HL-60 (cell line): ENCODE measurements around the gene ABCG4.

ENCODE experiments used
- DNase-seq, 2 experiments: peaks; one replicate each; pipeline ENCODE4 v3.0.0-alpha.2; 2010 to 2020; ENCODE audit warnings: low read depth in 1 of 2, low spot score in 1 of 2
- H3K27ac ChIP-seq: fragments of 250-450 bp; sonication (Bioruptor Pico); replicated peaks from 2 replicates; pipeline ENCODE4 v1.5.1; 2020; ENCODE audit warnings: mild to moderate bottlenecking, moderate library complexity
- H3K27me3 ChIP-seq: fragments of 250-450 bp; sonication (Bioruptor Pico); 2 replicates; pipeline ENCODE4 v1.5.1; 2021; ENCODE audit warnings: mild to moderate bottlenecking, moderate library complexity; ENCODE audit not compliant: insufficient read depth, poor library complexity, severe bottlenecking
- H3K4me3 ChIP-seq: replicated peaks from 2 replicates; pipeline ENCODE4 v1.5.1; 2011; ENCODE audit warnings: mild to moderate bottlenecking, control low read depth, low read length; ENCODE audit not compliant: insufficient read depth
- CTCF ChIP-seq: IDR thresholded peaks from one replicate; pipeline ENCODE4 v1.5.1; 2011; ENCODE audit warnings: low read length, control low read depth, inconsistent platforms; ENCODE audit not compliant: insufficient read depth
- GABPA ChIP-seq: IDR thresholded peaks from 2 replicates; pipeline ENCODE4 v1.6.1; 2012; ENCODE audit warnings: low read depth
- POLR2AphosphoS5 ChIP-seq: IDR thresholded peaks from 2 replicates; pipeline ENCODE4 v1.6.1; 2012; ENCODE audit warnings: low read depth
- REST ChIP-seq: IDR thresholded peaks from 2 replicates; pipeline ENCODE4 v1.6.1; 2012; ENCODE audit warnings: low read depth; ENCODE audit not compliant: insufficient replicate concordance
- SPI1 ChIP-seq: IDR thresholded peaks from 2 replicates; pipeline ENCODE4 v1.6.1; 2012; ENCODE audit warnings: low read depth, mild to moderate bottlenecking, borderline replicate concordance

ABCG4 gene

GRCh38 chr11:119116235-119116594 is 32.6 kb upstream of the ABCG4 start:
- H3K27ac ChIP-seq, result peak overlapping the region; percentile 73
- H3K27me3 ChIP-seq, result no peaks in the 10 kb centered on the region
- TF ChIP-seq POLR2AphosphoS5 (no peak), REST (no peak), CTCF (no peak), SPI1 (no peak), GABPA (no peak)
- no peak overlapping the region for H3K4me3 ChIP-seq
- no peak for DNase-seq

- Histone ChIP-seq H3K4me3 (no peak overlapping the region), H3K27ac (no peak overlapping the region; the same call in 1 of the 2 replicates), H3K27me3 (no peaks in the 10 kb centered on the region)
- TF ChIP-seq GABPA, result no peak
- TF ChIP-seq CTCF, result no peak
- TF ChIP-seq REST, result no peak
- TF ChIP-seq SPI1, result no peak
- TF ChIP-seq POLR2AphosphoS5, result no peak
- DNase-seq, result no peak
These were observed 32.3 kb upstream of the ABCG4 start for GRCh38 chr11:119116601-119117000.

- no peaks in the 10 kb centered on the region for H3K27me3 ChIP-seq
- no peak overlapping the region for H3K4me3 ChIP-seq
- no peak overlapping the region; the same call in 1 of the 2 replicates for H3K27ac ChIP-seq
- no peak for TF ChIP-seq GABPA
- no peak for TF ChIP-seq POLR2AphosphoS5
- no peak for TF ChIP-seq REST
- no peak for TF ChIP-seq SPI1
- TF ChIP-seq CTCF, result no peak
- DNase-seq, result no peak
These were observed 31.7 kb upstream of the ABCG4 start for GRCh38 chr11:119117004-119117706.
